Measurements from ENCODE around the gene PRCP.
"Not testable (repeated sequence)": the region's sequence is repeated elsewhere in the genome, so short reads cannot be mapped to it uniquely, and the experiment has no call there.

Gene PRCP

GRCh38 chr11:82932564-82932963 lies 32.3 kb upstream of the PRCP start:
- Histone ChIP-seq H3K9me3 (ENCODE audit: control insufficient read depth in 5 of 5, low read length in 5 of 5) (no peaks in the 10 kb centered on the region), H3K9ac (ENCODE audit: low read length in 5 of 5) (no peak overlapping the region), H3K27ac (ENCODE audit: low read depth, low read length) (no peak overlapping the region)

GRCh38 chr11:82930734-82931133 lies 30.5 kb upstream of the PRCP start:
- no peak overlapping the region for H3K4me3 ChIP-seq (ENCODE audit: low read depth in 1 of 5, low read length in 5 of 5)
- H3K4me1 ChIP-seq (ENCODE audit: control insufficient read depth in 5 of 5, insufficient read depth in 5 of 5, low read length in 5 of 5), result no peaks in the 10 kb centered on the region
- no peaks in the 10 kb centered on the region for H3K36me3 ChIP-seq (ENCODE audit: control insufficient read depth in 5 of 5, insufficient read depth in 5 of 5, low read length in 5 of 5)
- H3K27me3 ChIP-seq (ENCODE audit: control insufficient read depth in 5 of 5, insufficient read depth in 4 of 5, low read length in 5 of 5), result no peaks in the 10 kb centered on the region
- H3K9me3 ChIP-seq (ENCODE audit: control insufficient read depth in 5 of 5, low read length in 5 of 5), result no peaks in the 10 kb centered on the region
- H3K9ac ChIP-seq (ENCODE audit: low read length in 5 of 5), result no peak overlapping the region
- H3K27ac ChIP-seq (ENCODE audit: low read depth, low read length), result no peak overlapping the region

More at GRCh38 chr11:82932564-82932963, 32.3 kb upstream of the PRCP start:
- Histone ChIP-seq H3K4me3 (ENCODE audit: low read depth in 1 of 5, low read length in 5 of 5) (no peak overlapping the region), H3K4me1 (ENCODE audit: control insufficient read depth in 5 of 5, insufficient read depth in 5 of 5, low read length in 5 of 5) (no peaks in the 10 kb centered on the region), H3K27me3 (ENCODE audit: control insufficient read depth in 5 of 5, insufficient read depth in 4 of 5, low read length in 5 of 5) (no peaks in the 10 kb centered on the region), H3K36me3 (ENCODE audit: control insufficient read depth in 5 of 5, insufficient read depth in 5 of 5, low read length in 5 of 5) (no peaks in the 10 kb centered on the region)

- Histone ChIP-seq H3K27me3 (ENCODE audit: control insufficient read depth in 5 of 5, insufficient read depth in 4 of 5, low read length in 5 of 5) (no peaks in the 10 kb centered on the region), H3K36me3 (ENCODE audit: control insufficient read depth in 5 of 5, insufficient read depth in 5 of 5, low read length in 5 of 5) (no peaks in the 10 kb centered on the region), H3K4me1 (ENCODE audit: control insufficient read depth in 5 of 5, insufficient read depth in 5 of 5, low read length in 5 of 5) (no peaks in the 10 kb centered on the region), H3K9ac (ENCODE audit: low read length in 5 of 5) (no peak overlapping the region), H3K9me3 (ENCODE audit: control insufficient read depth in 5 of 5, low read length in 5 of 5) (no peaks in the 10 kb centered on the region), H3K27ac (ENCODE audit: low read depth, low read length) (no peak overlapping the region), H3K4me3 (ENCODE audit: low read depth in 1 of 5, low read length in 5 of 5) (no peak overlapping the region)
These were observed 30.0 kb upstream of the PRCP start for GRCh38 chr11:82930229-82930628.

- no peaks in the 10 kb centered on the region for H3K27me3 ChIP-seq (ENCODE audit: control insufficient read depth in 5 of 5, insufficient read depth in 4 of 5, low read length in 5 of 5)
- no peaks in the 10 kb centered on the region for H3K36me3 ChIP-seq (ENCODE audit: control insufficient read depth in 5 of 5, insufficient read depth in 5 of 5, low read length in 5 of 5)
- no peak overlapping the region for H3K4me3 ChIP-seq (ENCODE audit: low read depth in 1 of 5, low read length in 5 of 5)
- H3K27ac ChIP-seq (ENCODE audit: low read depth, low read length), result no peak overlapping the region
- no peak overlapping the region for H3K9ac ChIP-seq (ENCODE audit: low read length in 5 of 5)
- no peaks in the 10 kb centered on the region for H3K4me1 ChIP-seq (ENCODE audit: control insufficient read depth in 5 of 5, insufficient read depth in 5 of 5, low read length in 5 of 5)
- H3K9me3 ChIP-seq (ENCODE audit: control insufficient read depth in 5 of 5, low read length in 5 of 5), result no peaks in the 10 kb centered on the region
These were observed 28.9 kb upstream of the PRCP start for GRCh38 chr11:82929121-82929520.

GRCh38 chr11:82927264-82927880 lies 27.1 kb upstream of the PRCP start:
- Histone ChIP-seq H3K9ac (ENCODE audit: low read length in 5 of 5) (no peak overlapping the region), H3K27me3 (ENCODE audit: control insufficient read depth in 5 of 5, insufficient read depth in 4 of 5, low read length in 5 of 5) (no peaks in the 10 kb centered on the region)

GRCh38 chr11:82924522-82925224 lies 24.4 kb upstream of the PRCP start:
- H3K27ac ChIP-seq (ENCODE audit: low read depth, low read length), result no peak overlapping the region
- no peak overlapping the region for H3K4me3 ChIP-seq (ENCODE audit: low read depth in 1 of 5, low read length in 5 of 5)
- H3K9ac ChIP-seq (ENCODE audit: low read length in 5 of 5), result no peak overlapping the region

More at GRCh38 chr11:82927264-82927880, 27.1 kb upstream of the PRCP start:
- Histone ChIP-seq H3K27ac (ENCODE audit: low read depth, low read length) (no peak overlapping the region), H3K4me1 (ENCODE audit: control insufficient read depth in 5 of 5, insufficient read depth in 5 of 5, low read length in 5 of 5) (peaks cover 0 to 5% (median 0%) of the 10 kb centered on the region in 5 donors), H3K36me3 (ENCODE audit: control insufficient read depth in 5 of 5, insufficient read depth in 5 of 5, low read length in 5 of 5) (no peaks in the 10 kb centered on the region), H3K9me3 (ENCODE audit: control insufficient read depth in 5 of 5, low read length in 5 of 5) (no peaks in the 10 kb centered on the region), H3K4me3 (ENCODE audit: low read depth in 1 of 5, low read length in 5 of 5) (no peak overlapping the region)

GRCh38 chr11:82922396-82923173 lies 22.4 kb upstream of the PRCP start:
- not testable (repeated sequence) for H3K27me3 ChIP-seq (ENCODE audit: control insufficient read depth in 5 of 5, insufficient read depth in 4 of 5, low read length in 5 of 5); H3K9me3 ChIP-seq (ENCODE audit: control insufficient read depth in 5 of 5, low read length in 5 of 5); H3K4me1 ChIP-seq (ENCODE audit: control insufficient read depth in 5 of 5, insufficient read depth in 5 of 5, low read length in 5 of 5); H3K27ac ChIP-seq (ENCODE audit: low read depth, low read length); H3K4me3 ChIP-seq (ENCODE audit: low read depth in 1 of 5, low read length in 5 of 5); H3K36me3 ChIP-seq (ENCODE audit: control insufficient read depth in 5 of 5, insufficient read depth in 5 of 5, low read length in 5 of 5); H3K9ac ChIP-seq (ENCODE audit: low read length in 5 of 5)

More at GRCh38 chr11:82924522-82925224, 24.4 kb upstream of the PRCP start:
- Histone ChIP-seq H3K27me3 (ENCODE audit: control insufficient read depth in 5 of 5, insufficient read depth in 4 of 5, low read length in 5 of 5) (no peaks in the 10 kb centered on the region), H3K4me1 (ENCODE audit: control insufficient read depth in 5 of 5, insufficient read depth in 5 of 5, low read length in 5 of 5) (peaks cover 0 to 5% (median 0%) of the 10 kb centered on the region in 5 donors), H3K9me3 (ENCODE audit: control insufficient read depth in 5 of 5, low read length in 5 of 5) (no peaks in the 10 kb centered on the region), H3K36me3 (ENCODE audit: control insufficient read depth in 5 of 5, insufficient read depth in 5 of 5, low read length in 5 of 5) (no peaks in the 10 kb centered on the region)

GRCh38 chr11:82920227-82920626 lies 20.0 kb upstream of the PRCP start:
- not testable (repeated sequence) for H3K27me3 ChIP-seq (ENCODE audit: control insufficient read depth in 5 of 5, insufficient read depth in 4 of 5, low read length in 5 of 5); H3K27ac ChIP-seq (ENCODE audit: low read depth, low read length); H3K4me1 ChIP-seq (ENCODE audit: control insufficient read depth in 5 of 5, insufficient read depth in 5 of 5, low read length in 5 of 5); H3K9ac ChIP-seq (ENCODE audit: low read length in 5 of 5); H3K36me3 ChIP-seq (ENCODE audit: control insufficient read depth in 5 of 5, insufficient read depth in 5 of 5, low read length in 5 of 5); H3K4me3 ChIP-seq (ENCODE audit: low read depth in 1 of 5, low read length in 5 of 5); H3K9me3 ChIP-seq (ENCODE audit: control insufficient read depth in 5 of 5, low read length in 5 of 5)

- H3K36me3 ChIP-seq (ENCODE audit: control insufficient read depth in 5 of 5, insufficient read depth in 5 of 5, low read length in 5 of 5); H3K9ac ChIP-seq (ENCODE audit: low read length in 5 of 5); H3K4me1 ChIP-seq (ENCODE audit: control insufficient read depth in 5 of 5, insufficient read depth in 5 of 5, low read length in 5 of 5); H3K27ac ChIP-seq (ENCODE audit: low read depth, low read length); H3K4me3 ChIP-seq (ENCODE audit: low read depth in 1 of 5, low read length in 5 of 5); H3K9me3 ChIP-seq (ENCODE audit: control insufficient read depth in 5 of 5, low read length in 5 of 5); H3K27me3 ChIP-seq (ENCODE audit: control insufficient read depth in 5 of 5, insufficient read depth in 4 of 5, low read length in 5 of 5): not testable (repeated sequence)
These were observed 19.6 kb upstream of the PRCP start for GRCh38 chr11:82919786-82920185.

GRCh38 chr11:82909015-82909640 lies 8.9 kb upstream of the PRCP start:
- Histone ChIP-seq H3K9me3 (ENCODE audit: control insufficient read depth in 5 of 5, low read length in 5 of 5) (no peaks in the 10 kb centered on the region), H3K27ac (ENCODE audit: low read depth, low read length) (no peak overlapping the region), H3K4me1 (ENCODE audit: control insufficient read depth in 5 of 5, insufficient read depth in 5 of 5, low read length in 5 of 5) (no peaks in the 10 kb centered on the region), H3K9ac (ENCODE audit: low read length in 5 of 5) (no peak overlapping the region), H3K4me3 (ENCODE audit: low read depth in 1 of 5, low read length in 5 of 5) (no peak overlapping the region), H3K36me3 (ENCODE audit: control insufficient read depth in 5 of 5, insufficient read depth in 5 of 5, low read length in 5 of 5) (no peaks in the 10 kb centered on the region), H3K27me3 (ENCODE audit: control insufficient read depth in 5 of 5, insufficient read depth in 4 of 5, low read length in 5 of 5) (no peaks in the 10 kb centered on the region)
